Uterus (tissue), 2 donors: ENCODE measurements around the gene CNNM3.

Source experiments
- CTCF ChIP-seq, 4 experiments: fragments of 200-600 bp in 2 of 4; fragments of 450-650 bp in 2 of 4; sonication (generic) in 2 of 4; IDR thresholded peaks; one replicate each; pipeline ENCODE4 v1.5.1; 2016 to 2019; ENCODE audit warnings: antibody characterized with exemption in 4 of 4, mild to moderate bottlenecking in 2 of 4, moderate library complexity in 1 of 4
- POLR2A ChIP-seq, 2 donors: fragments of 450-650 bp; IDR thresholded peaks; one replicate each; pipeline ENCODE4 v1.6.1; 2016; ENCODE audit warnings: antibody characterized with exemption in 2 of 2, mild to moderate bottlenecking in 1 of 2, moderate library complexity in 1 of 2

- TF ChIP-seq CTCF (IDR thresholded peaks at IDR 0.05): no peak
- no peak for TF ChIP-seq POLR2A (IDR thresholded peaks at IDR 0.05)
These were observed 37.3 kb downstream of the CNNM3 start for GRCh38 chr2:96853321-96853720.
